ENCODE measurements around the gene ZNF333.

GRCh38 chr19:14779151-14779550 lies 89.3 kb downstream of the ZNF333 start:
- no peak for TF ChIP-seq POLR2AphosphoS5 (IDR thresholded peaks at IDR 0.05)
- TF ChIP-seq CTCF (IDR thresholded peaks at IDR 0.05): no peak

All from sigmoid colon (tissue), 4 donors.